ENCODE results near the gene RANBP9.

Gene RANBP9

DNA sequence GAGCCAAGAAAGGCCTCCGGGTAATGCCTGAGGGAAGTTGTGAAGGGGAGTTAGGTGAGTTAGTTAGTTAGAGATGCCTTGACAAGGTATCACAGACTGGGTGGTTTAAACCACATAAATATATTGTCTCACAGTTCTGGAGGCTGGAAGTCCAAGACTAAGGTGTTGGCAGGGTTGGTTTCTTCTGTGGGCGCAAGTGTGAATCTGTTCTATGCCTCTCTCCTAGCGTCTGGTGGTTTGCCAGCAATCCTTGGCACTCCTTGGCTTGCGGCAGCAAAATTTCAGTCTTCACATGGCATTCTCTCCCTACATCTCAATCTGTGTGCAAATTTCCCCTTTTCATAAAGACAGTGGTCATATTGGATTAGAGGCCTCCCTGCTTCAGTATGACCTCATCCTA lies 29.7 kb upstream of the RANBP9 start:
- TF ChIP-seq ZFX (IDR thresholded peaks at IDR 0.05; ENCODE audit: borderline replicate concordance) (no peak), CTCF (IDR thresholded peaks at IDR 0.05) (no peak)
- H3K27ac ChIP-seq: no peak overlapping the region

DNA sequence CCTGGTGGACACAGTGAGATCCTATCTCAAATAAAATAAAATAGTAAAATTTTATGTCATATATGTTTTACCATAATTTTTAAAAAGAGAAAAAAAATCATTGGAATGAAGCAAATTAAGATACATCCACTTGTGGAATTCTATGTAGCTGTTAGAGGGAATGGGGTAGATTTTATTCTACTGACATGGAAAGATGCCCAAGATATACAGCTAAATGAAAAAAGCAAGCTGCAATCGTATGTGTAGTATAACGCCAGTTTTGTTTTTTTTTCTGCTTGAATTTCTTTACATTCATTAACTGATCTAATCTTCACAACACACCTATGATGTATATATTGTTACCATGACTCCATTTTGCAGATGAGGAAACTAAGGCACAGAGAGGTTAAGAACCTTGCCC lies 23.4 kb upstream of the RANBP9 start:
- TF ChIP-seq ZFX (IDR thresholded peaks at IDR 0.05; ENCODE audit: borderline replicate concordance): no peak
- TF ChIP-seq CTCF (IDR thresholded peaks at IDR 0.05): no peak
- no peak overlapping the region for H3K27ac ChIP-seq

DNA sequence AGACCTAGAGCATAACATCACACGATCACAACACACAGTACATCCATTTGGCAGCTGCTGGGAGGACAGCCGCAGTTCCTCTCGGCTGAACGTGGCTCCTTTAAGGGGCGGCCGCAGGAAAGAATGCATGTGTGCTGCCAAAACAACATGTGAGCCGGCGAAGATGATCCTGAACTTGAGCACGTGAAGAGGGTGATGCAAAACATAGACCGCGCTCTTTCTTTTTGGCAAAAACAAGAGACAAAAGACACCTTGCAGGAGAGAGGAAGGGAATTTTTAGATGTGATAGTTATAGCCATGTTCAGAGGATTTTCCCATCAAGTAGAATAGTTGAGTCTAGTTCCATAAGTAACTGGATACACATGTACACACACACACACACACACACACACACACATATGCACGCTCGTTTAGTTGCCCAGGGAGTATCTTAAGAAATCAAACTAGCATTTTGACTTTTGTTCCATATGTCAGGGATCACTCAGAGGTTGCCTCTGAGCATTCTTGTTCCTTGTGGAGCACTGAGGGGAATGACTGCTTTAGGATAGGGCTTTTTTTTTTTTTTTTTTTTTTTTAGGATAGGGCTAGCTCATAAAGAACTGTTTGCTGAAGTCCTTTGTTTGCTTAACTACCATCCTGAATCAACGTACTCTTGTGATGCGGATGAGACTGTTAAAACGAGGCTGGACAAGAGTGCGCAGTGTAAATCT lies 21.7 kb upstream of the RANBP9 start:
- no peak for TF ChIP-seq ZFX (IDR thresholded peaks at IDR 0.05; ENCODE audit: borderline replicate concordance)
- no peak for TF ChIP-seq CTCF (IDR thresholded peaks at IDR 0.05)
- peak overlapping the region; percentile 64 for H3K27ac ChIP-seq

- TF ChIP-seq CTCF (IDR thresholded peaks at IDR 0.05): no peak
- no peak overlapping the region for H3K27ac ChIP-seq
These were observed 19.1 kb upstream of the RANBP9 start for GRCh38 chr6:13730704-13731103.

- no peak for TF ChIP-seq ZFX (IDR thresholded peaks at IDR 0.05; ENCODE audit: borderline replicate concordance)
- no peak for TF ChIP-seq CTCF (IDR thresholded peaks at IDR 0.05)
- no peak overlapping the region for H3K27ac ChIP-seq
These were observed 18.3 kb upstream of the RANBP9 start for GRCh38 chr6:13729891-13730290.

DNA sequence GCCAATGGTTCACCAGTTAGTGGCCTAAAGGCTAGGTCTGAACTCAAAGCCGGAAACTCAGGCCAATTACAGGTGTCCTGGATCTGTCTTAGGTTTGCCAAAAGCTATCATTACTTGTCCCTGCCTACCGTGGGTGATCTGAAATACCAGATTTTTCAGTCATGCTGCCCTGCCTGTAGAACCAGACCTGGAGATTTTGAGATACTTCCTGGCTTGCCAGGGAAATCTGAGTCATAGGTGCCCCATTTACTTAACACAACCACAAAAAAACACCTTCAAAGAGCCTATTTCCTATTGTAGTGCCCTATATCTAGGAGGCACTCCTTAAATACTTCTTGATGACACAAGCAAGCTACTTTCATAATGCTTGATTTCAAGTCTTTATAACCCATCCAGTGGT lies 13.9 kb upstream of the RANBP9 start:
- H3K27ac ChIP-seq: no peak overlapping the region
- TF ChIP-seq ZFX (IDR thresholded peaks at IDR 0.05; ENCODE audit: borderline replicate concordance) (no peak), CTCF (IDR thresholded peaks at IDR 0.05) (no peak)

DNA sequence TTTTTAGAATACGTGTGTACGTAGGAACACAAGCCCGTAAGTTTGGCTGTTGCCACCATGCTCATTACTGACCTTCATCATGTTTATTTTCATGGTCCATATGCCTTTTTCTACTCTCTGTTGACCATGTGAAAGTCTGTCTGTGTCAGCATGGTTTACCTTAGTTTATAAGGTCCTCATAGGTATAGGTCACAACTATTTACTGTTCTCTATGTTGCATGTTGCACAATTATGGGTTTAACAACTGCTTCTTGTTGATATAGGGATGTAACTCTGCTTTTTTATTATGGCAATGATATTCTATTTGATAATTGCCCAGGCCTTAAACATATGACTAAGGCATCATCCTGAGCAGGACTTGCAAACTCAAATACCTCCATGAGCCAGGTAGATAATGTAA lies 13.4 kb upstream of the RANBP9 start:
- H3K27ac ChIP-seq: no peak overlapping the region
- no peak for TF ChIP-seq ZFX (IDR thresholded peaks at IDR 0.05; ENCODE audit: borderline replicate concordance)
- TF ChIP-seq CTCF (IDR thresholded peaks at IDR 0.05): no peak

Data from 22Rv1 (cell line).